Measurements from ENCODE around the gene CCDC97.

DNA sequence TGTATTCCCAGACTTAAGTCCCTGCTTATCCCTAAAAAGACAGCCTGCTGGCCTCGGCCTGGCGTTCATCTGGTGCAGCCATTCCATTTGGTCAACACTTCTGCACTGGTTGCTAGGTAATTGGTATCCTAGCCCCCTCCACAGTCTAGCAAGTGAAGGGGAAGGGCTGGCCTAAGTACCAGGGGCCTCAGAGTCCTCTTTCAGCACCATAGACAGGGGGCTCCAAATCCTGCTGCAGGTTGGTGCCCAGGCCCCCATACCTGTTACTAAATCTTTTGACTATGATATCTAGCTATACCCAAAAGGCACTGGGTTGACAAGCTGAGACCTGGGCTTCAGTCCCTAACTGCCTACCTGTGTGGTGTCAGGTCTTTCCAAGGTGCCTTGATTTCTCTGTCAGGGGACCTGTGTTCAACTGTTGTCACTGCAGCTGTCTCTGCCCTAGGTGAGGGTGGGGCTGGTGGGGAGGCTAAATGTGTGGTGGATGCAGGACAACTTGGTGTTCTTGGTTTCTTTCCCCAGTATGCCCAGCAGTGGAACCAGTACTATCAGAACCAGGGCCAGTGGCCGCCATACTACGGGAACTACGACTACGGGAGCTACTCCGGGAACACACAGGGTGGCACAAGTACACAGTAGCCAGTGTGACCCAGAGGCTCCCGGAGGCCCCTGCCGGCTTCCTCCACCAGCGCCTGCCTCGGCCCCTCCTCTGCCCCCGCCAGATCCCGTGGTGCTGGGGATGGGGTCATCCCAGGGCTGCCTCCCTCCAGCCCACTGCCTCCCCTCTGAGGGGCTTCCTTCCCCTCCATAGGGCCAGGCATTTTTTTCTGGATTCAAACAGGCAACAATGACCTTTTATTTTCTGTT is 3.8 kb upstream of the CCDC97 start:
- TF ChIP-seq, protein P1, sequence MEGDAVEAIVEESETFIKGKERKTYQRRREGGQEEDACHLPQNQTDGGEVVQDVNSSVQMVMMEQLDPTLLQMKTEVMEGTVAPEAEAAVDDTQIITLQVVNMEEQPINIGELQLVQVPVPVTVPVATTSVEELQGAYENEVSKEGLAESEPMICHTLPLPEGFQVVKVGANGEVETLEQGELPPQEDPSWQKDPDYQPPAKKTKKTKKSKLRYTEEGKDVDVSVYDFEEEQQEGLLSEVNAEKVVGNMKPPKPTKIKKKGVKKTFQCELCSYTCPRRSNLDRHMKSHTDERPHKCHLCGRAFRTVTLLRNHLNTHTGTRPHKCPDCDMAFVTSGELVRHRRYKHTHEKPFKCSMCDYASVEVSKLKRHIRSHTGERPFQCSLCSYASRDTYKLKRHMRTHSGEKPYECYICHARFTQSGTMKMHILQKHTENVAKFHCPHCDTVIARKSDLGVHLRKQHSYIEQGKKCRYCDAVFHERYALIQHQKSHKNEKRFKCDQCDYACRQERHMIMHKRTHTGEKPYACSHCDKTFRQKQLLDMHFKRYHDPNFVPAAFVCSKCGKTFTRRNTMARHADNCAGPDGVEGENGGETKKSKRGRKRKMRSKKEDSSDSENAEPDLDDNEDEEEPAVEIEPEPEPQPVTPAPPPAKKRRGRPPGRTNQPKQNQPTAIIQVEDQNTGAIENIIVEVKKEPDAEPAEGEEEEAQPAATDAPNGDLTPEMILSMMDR (IDR thresholded peaks at IDR 0.05; ENCODE audit: low read depth, low read length) = no peak
- no peak for TF ChIP-seq EZH2phosphoT487 (IDR thresholded peaks at IDR 0.05; ENCODE audit: low read depth)

Data from OCI-LY3 (cell line).